ENCODE measurements around the gene PKHD1. TPM values are rescaled to one million over a fixed set of nuclear protein-coding genes. Genes with fewer than 3 reads are reported as not detected.

PKHD1 gene
- total and polyA plus RNA-seq, 2 of the 8 experiments (the other 6 are each of a cell fraction or from before 2014, with no cell fraction given), result 0.06 to 0.09 TPM

GRCh38 chr6:51644426-51644825, 443.0 kb downstream of the PKHD1 start (continued):
- TF ChIP-seq USF2 (IDR thresholded peaks at IDR 0.05; ENCODE audit: low read length), result no peak

Measured in H1 (cell line).